ENCODE data around the gene GLB1L.

DNA sequence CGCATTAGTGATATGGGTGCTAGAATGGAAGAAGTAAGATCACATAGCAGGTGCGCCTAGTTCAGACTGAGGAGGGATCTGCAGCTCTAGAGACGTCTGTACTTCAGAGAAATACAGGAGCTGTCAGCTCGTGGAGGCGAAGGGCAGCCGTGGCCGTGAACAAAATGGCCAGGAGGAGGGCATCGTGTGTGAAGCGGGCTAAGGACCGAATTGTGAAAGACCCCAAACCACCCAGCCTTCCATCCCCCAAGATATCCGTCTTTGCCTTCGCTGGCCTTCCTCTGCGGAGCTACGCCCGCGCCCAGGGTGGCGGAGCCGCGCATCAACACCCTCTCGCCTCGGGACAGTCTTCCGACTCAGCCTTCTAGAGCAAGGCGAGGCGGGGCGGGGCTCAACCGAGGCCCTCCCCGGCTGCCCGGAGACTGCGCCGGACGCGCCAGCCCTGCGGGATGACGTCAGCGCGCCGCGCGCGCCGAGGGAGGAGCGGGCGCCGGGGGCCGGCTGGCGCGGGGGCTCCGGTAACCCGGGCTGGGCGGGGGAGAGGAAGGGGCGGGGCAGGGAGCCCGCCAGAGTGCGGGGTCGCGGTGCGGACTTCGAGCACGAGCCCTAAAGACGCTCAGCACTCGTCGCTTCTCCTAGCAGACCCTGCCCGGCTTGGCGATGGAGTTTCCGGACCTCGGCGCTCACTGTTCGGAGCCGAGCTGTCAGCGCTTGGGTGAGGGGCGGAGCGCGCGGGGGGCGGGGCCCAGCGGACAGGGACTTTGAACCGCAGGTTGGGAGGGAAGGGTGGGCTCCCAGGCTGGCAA lies 38.7 kb downstream of the GLB1L start, which contains the start of gene ZFAND2B:
- TF ChIP-seq CTCF (IDR thresholded peaks at IDR 0.05; ENCODE audit: control extremely low read depth in 1 of 3, insufficient read depth in 1 of 3, low read depth in 1 of 3, low read length in 3 of 3) (no peak; a peak in 1 of 4 replicates), GABPA (IDR thresholded peaks at IDR 0.05; ENCODE audit: borderline replicate concordance, insufficient read depth, low read length) (no peak), SRF (IDR thresholded peaks at IDR 0.05; ENCODE audit: low read depth, low read length) (peak; percentile 32; the same call in 1 of the 2 replicates), POLR2A (IDR thresholded peaks at IDR 0.05; ENCODE audit: control extremely low read depth in 1 of 2, low read depth in 2 of 2, low read length in 2 of 2) (peak in 1 of 2 experiments; percentile 81; a peak in 2 of 3 replicates), TCF12 (IDR thresholded peaks at IDR 0.05; ENCODE audit: low read depth, low read length) (no peak), CBX8 (IDR thresholded peaks at IDR 0.05; ENCODE audit: borderline replicate concordance, low read depth, low read length) (no peak), POLR2AphosphoS5 (IDR thresholded peaks at IDR 0.05; ENCODE audit: low read depth, low read length) (peak; percentile 87), KDM1A (IDR thresholded peaks at IDR 0.05; ENCODE audit: borderline replicate concordance, low read length) (no peak), RXRA (IDR thresholded peaks at IDR 0.05; ENCODE audit: insufficient read depth, low read depth, low read length) (no peak)
- TF ChIP-seq, protein P1, sequence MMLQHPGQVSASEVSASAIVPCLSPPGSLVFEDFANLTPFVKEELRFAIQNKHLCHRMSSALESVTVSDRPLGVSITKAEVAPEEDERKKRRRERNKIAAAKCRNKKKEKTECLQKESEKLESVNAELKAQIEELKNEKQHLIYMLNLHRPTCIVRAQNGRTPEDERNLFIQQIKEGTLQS (IDR thresholded peaks at IDR 0.05; ENCODE audit: insufficient read depth, low read depth, low read length) = no peak
